ENCODE measurements around the gene AMN1.
"Not testable (repeated sequence)": the region's sequence is repeated elsewhere in the genome, so short reads cannot be mapped to it uniquely, and the experiment has no call there.

Gene AMN1

GRCh38 chr12:31722580-31722979, 6.2 kb downstream of the AMN1 start:
- no peak for FAIRE-seq
- no peak for DNase-seq (ENCODE audit: insufficient read length, low spot score)
- TF ChIP-seq, protein P1, sequence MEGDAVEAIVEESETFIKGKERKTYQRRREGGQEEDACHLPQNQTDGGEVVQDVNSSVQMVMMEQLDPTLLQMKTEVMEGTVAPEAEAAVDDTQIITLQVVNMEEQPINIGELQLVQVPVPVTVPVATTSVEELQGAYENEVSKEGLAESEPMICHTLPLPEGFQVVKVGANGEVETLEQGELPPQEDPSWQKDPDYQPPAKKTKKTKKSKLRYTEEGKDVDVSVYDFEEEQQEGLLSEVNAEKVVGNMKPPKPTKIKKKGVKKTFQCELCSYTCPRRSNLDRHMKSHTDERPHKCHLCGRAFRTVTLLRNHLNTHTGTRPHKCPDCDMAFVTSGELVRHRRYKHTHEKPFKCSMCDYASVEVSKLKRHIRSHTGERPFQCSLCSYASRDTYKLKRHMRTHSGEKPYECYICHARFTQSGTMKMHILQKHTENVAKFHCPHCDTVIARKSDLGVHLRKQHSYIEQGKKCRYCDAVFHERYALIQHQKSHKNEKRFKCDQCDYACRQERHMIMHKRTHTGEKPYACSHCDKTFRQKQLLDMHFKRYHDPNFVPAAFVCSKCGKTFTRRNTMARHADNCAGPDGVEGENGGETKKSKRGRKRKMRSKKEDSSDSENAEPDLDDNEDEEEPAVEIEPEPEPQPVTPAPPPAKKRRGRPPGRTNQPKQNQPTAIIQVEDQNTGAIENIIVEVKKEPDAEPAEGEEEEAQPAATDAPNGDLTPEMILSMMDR (IDR thresholded peaks at IDR 0.05; ENCODE audit: insufficient read depth, missing control alignments) = no peak

DNA sequence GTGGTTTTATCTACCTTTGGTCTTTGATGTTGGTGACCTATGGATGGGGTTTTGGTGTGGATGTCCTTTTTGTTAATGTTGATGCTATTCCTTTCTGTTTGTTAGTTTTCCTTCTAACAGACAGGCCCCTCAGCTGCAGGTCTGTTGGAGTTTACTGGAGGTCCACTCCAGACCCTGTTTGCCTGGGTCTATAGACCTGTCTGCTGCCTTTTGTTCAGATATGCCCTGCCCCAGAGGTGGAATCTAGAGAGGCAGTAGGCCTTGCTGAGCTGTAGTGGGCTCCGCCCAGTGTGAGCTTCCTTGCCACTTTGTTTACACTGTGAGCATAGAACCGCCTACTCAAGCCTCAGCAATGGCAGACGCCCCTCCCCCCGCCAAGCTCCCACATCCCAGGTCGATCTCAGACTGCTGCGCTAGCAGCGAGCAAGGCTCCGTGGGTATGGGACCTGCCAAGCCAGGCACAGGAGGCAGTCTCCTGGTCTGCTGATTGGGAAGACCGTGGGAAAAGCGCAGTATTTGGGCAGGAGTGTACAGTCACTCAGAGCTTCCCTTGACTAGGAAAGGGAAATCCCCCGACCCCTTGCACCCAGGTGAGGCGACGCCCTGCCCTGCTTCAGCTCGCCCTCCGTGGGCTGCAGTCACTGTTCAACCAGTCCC, 10.2 kb downstream of the AMN1 start:
- FAIRE-seq; DNase-seq (ENCODE audit: insufficient read length, low spot score): not testable (repeated sequence)

- not testable (repeated sequence) for FAIRE-seq; DNase-seq (ENCODE audit: insufficient read length, low spot score)
Measured at GRCh38 chr12:31716998-31717397, 11.8 kb downstream of the AMN1 start.

DNA sequence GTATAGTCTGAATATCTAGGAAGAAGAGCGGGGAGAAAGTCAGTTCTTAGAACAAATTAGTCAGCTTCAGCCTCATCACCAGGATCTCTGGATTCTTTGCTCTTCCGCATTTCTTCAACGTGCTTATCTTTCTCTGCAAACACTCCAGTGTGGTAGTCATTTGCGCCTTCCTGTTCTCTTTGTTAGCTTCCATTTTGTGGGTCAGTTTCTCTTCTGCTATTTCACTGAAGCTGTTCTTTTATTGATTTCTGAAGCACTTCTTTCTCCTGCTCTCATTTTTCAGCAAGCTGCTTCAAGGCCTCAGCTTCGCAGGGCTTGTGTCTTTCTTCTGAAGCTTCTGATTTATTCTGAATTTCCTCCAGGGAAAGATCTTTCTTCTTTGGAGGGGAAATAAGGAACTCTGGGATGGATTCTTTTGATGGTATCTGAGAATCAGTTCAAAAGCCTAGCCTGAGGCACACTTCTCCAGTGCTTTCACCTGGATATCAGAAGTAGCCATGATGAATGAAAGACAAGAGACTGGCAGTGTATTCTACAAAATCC, 13.5 kb downstream of the AMN1 start:
- TF ChIP-seq, protein P1 (IDR thresholded peaks at IDR 0.05; ENCODE audit: insufficient read depth, missing control alignments) = no peak
- no peak for DNase-seq (ENCODE audit: insufficient read length, low spot score)
- no peak for FAIRE-seq

GRCh38 chr12:31714406-31715271, 14.2 kb downstream of the AMN1 start:
- FAIRE-seq (no peak), DNase-seq (ENCODE audit: insufficient read length, low spot score) (no peak)
- TF ChIP-seq, protein P1 (IDR thresholded peaks at IDR 0.05; ENCODE audit: insufficient read depth, missing control alignments) = no peak

- TF ChIP-seq, protein P1 (IDR thresholded peaks at IDR 0.05; ENCODE audit: insufficient read depth, missing control alignments) = no peak
- FAIRE-seq = no peak
- DNase-seq (ENCODE audit: insufficient read length, low spot score) = no peak
Measured at GRCh38 chr12:31712877-31713276, 15.9 kb downstream of the AMN1 start.

DNA sequence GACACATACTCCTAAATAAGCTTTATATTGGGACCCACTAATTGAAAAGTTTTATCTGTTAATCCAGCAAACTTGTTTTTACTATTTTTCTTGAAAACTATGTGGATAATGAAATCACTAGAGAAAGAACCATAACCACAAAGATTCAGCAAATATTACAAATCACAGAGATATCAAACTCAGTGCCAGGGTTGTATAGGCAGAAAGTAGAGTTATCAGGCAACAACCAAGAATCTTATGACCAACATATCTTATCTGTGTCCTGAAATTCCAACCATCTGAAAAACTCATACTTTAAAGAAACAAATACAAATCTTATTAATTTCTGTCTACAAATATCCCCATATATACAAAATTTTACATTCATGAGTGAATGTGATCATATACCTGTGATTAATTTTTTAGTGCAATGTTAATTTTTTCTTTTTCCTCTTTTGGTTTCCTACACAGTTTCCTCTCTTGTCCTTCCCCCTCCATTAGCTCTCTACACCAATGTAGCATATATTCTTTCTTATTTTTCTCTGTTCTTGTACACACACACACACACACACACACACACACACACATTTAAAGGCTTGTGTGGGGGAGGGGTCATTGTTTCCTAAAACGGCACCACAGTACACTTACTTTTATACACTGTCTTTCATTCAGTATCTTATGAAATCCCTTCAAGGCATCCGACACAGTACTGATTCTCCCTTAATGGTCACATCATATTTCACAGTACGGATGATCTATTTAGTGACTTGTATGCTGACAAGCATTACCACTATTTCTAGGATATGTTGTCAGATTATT, 18.6 kb downstream of the AMN1 start:
- TF ChIP-seq, protein P1 (IDR thresholded peaks at IDR 0.05; ENCODE audit: insufficient read depth, missing control alignments) = no peak
- no peak for FAIRE-seq
- no peak for DNase-seq (ENCODE audit: insufficient read length, low spot score)

GRCh38 chr12:31708118-31708517, 20.7 kb downstream of the AMN1 start:
- DNase-seq (ENCODE audit: insufficient read length, low spot score); FAIRE-seq: not testable (repeated sequence)
